GM21576 (cell line): Measurements from ENCODE around the gene ZCCHC10.
A peak's percentile ranks its signal among the peaks of the same experiment; 100 is the strongest.
"Not testable (repeated sequence)": the region's sequence is repeated elsewhere in the genome, so short reads cannot be mapped to it uniquely, and the experiment has no call there.

ENCODE experiments used
- ATAC-seq: cut with Tn5 transposase; IDR thresholded peaks from one replicate; pipeline ENCODE4 v1.9.1; 2021; ENCODE audit warnings: mild to moderate bottlenecking, moderate library complexity; ENCODE audit not compliant: unreplicated experiment

ZCCHC10 gene

GRCh38 chr5:132981288-132981687, 45.1 kb downstream of the ZCCHC10 start:
- no peak for ATAC-seq

- ATAC-seq: no peak
Measured at GRCh38 chr5:132979976-132980375, 46.4 kb downstream of the ZCCHC10 start.

GRCh38 chr5:132979367-132979940, 46.9 kb downstream of the ZCCHC10 start:
- no peak for ATAC-seq

GRCh38 chr5:132976852-132977251, 49.5 kb downstream of the ZCCHC10 start:
- no peak for ATAC-seq

GRCh38 chr5:132972436-132972828, 53.9 kb downstream of the ZCCHC10 start:
- ATAC-seq: not testable (repeated sequence)

- no peak for ATAC-seq
Measured at GRCh38 chr5:132971483-132972435, 54.6 kb downstream of the ZCCHC10 start.

GRCh38 chr5:132965120-132965519, 61.2 kb downstream of the ZCCHC10 start:
- no peak for ATAC-seq

GRCh38 chr5:132963171-132964104, 62.9 kb downstream of the ZCCHC10 start, which contains the start of gene AFF4:
TSS of gene AFF4 (minus strand) at chr5:132963634. CDS start at chr5:132937189, 26,445 bp downstream.
- peak; percentile 94 for ATAC-seq

- no peak for ATAC-seq
Measured at GRCh38 chr5:132962429-132963021, 63.8 kb downstream of the ZCCHC10 start.

- ATAC-seq: no peak
Measured at GRCh38 chr5:132961887-132962286, 64.5 kb downstream of the ZCCHC10 start.

- not testable (repeated sequence) for ATAC-seq
Measured at GRCh38 chr5:132961123-132961815, 65.1 kb downstream of the ZCCHC10 start.

- not testable (repeated sequence) for ATAC-seq
Measured at GRCh38 chr5:132956166-132956799, 70.1 kb downstream of the ZCCHC10 start.

GRCh38 chr5:132953710-132954109, 72.6 kb downstream of the ZCCHC10 start:
- no peak for ATAC-seq

- no peak for ATAC-seq
Measured at GRCh38 chr5:132952829-132953228, 73.5 kb downstream of the ZCCHC10 start.

GRCh38 chr5:132951897-132952296, 74.5 kb downstream of the ZCCHC10 start:
- ATAC-seq: no peak

GRCh38 chr5:132949136-132949535, 77.2 kb downstream of the ZCCHC10 start:
- ATAC-seq: no peak

- no peak for ATAC-seq
Measured at GRCh38 chr5:132947671-132948070, 78.7 kb downstream of the ZCCHC10 start.
